Pericardium fibroblast (primary cell): Measurements from ENCODE around the gene DNTTIP2. TPM values are rescaled to one million over a fixed set of nuclear protein-coding genes. Genes with fewer than 3 reads are reported as not detected.

Source experiments
- total RNA-seq: library from RNA; depleted of rRNA; stranded (reverse); fragments of >200 nt; gene quantifications from 2 replicates; pipeline ENCODE4 v1.2.3, GENCODE V29; 2015

Gene DNTTIP2
- 17.6 and 18.3 TPM in 2 replicates for total RNA-seq

DNA sequence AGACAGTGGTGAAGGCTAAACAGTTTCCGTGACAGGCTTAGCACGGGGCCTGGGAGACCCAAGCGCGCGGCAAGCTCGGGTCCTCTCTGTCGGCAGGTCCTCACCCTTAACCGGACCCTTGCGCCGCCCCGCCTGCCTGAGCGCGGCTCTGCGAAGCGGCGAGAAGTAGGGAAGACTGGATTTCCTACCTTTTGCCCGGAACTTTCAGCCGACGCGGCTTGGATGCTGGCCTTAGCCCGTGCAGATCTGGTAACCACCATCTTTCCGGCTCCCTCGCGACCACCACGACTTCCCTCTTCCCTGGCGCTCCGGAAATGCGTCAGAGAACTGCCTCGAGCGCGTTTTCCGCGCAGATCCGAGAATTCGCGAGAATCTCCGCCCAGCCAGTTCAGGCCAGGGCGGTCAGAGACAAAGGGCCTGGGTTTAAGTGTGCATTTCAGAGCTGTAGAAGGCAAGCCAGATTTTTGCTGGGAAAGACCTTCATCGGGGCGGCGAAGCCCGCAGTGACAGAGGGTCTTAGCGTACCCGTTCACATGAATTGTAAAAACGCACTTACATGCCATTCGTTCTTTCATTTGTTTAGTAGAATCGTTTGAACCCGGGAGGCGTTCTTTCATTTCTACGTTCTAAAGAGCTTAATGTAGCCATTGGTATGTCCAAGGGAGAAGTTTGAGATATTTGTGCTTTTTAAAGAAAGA is at the start of gene DNTTIP2:
TSS of gene DNTTIP2 (minus strand) at position 318 of the 698 bp plus-strand sequence. CDS start at position 260, 58 bp downstream.

GRCh38 chr1:93909146-93910050 is 30.4 kb upstream of the DNTTIP2 start, which contains the start of gene GCLM:
Gene GCLM (minus strand): TSS chr1:93909430. CDS start chr1:93909163, 267 bp downstream.

Other genes with a start within 250 kb of the DNTTIP2 start
- 20.9 and 25.3 TPM in 2 replicates for gene BCAR3, start 197.4 kb downstream of the DNTTIP2 start, total RNA-seq
- gene GCLM, start 30.2 kb upstream of the DNTTIP2 start, total RNA-seq, result 10.4 and 12.7 TPM in 2 replicates
- 0.12 TPM in 1 of 2 replicates, not detected in the other for gene ABCA4, start 241.9 kb upstream of the DNTTIP2 start, total RNA-seq